HG03354 (cell line): ENCODE results near the gene PRICKLE1.

Source experiments
- ATAC-seq: cut with Tn5 transposase; IDR thresholded peaks from one replicate; pipeline ENCODE4 v1.9.1; 2021; ENCODE audit warnings: mild to moderate bottlenecking; ENCODE audit not compliant: unreplicated experiment, poor library complexity, severe bottlenecking

The PRICKLE1 gene

GRCh38 chr12:42589465-42590329 lies at the start of gene PRICKLE1:
PRICKLE1 (minus strand) TSS chr12:42589746; CDS start chr12:42472516, 117,230 bp downstream.
- ATAC-seq = peak; percentile 80

- ATAC-seq = no peak
These were observed 49.2 kb upstream of the PRICKLE1 start for GRCh38 chr12:42638697-42639096.

GRCh38 chr12:42638011-42638410 lies 48.5 kb upstream of the PRICKLE1 start:
- ATAC-seq = no peak

GRCh38 chr12:42636993-42637392 lies 47.4 kb upstream of the PRICKLE1 start:
- ATAC-seq = no peak

- ATAC-seq = no peak
These were observed 44.0 kb upstream of the PRICKLE1 start for GRCh38 chr12:42633594-42633993.

GRCh38 chr12:42631513-42631912 lies 42.0 kb upstream of the PRICKLE1 start:
- ATAC-seq = no peak

- no peak for ATAC-seq
These were observed 40.8 kb upstream of the PRICKLE1 start for GRCh38 chr12:42630314-42630713.

- no peak for ATAC-seq
These were observed 37.6 kb upstream of the PRICKLE1 start for GRCh38 chr12:42627151-42627550.

- no peak for ATAC-seq
These were observed 36.1 kb upstream of the PRICKLE1 start for GRCh38 chr12:42625611-42626010.

- no peak for ATAC-seq
These were observed 28.1 kb upstream of the PRICKLE1 start for GRCh38 chr12:42617622-42618021.

- ATAC-seq = no peak
These were observed 25.5 kb upstream of the PRICKLE1 start for GRCh38 chr12:42615006-42615405.

GRCh38 chr12:42612231-42612613 lies 22.7 kb upstream of the PRICKLE1 start:
- ATAC-seq = no peak

- ATAC-seq = no peak
These were observed 22.2 kb upstream of the PRICKLE1 start for GRCh38 chr12:42611571-42612230.

GRCh38 chr12:42609605-42610004 lies 20.1 kb upstream of the PRICKLE1 start:
- no peak for ATAC-seq

GRCh38 chr12:42608196-42608825 lies 18.8 kb upstream of the PRICKLE1 start:
- no peak for ATAC-seq

GRCh38 chr12:42607584-42608058 lies 18.1 kb upstream of the PRICKLE1 start:
- ATAC-seq = no peak

- no peak for ATAC-seq
These were observed 16.9 kb upstream of the PRICKLE1 start for GRCh38 chr12:42606471-42606870.

- no peak for ATAC-seq
These were observed 16.1 kb upstream of the PRICKLE1 start for GRCh38 chr12:42605685-42606084.

GRCh38 chr12:42603246-42603990 lies 13.9 kb upstream of the PRICKLE1 start:
- no peak for ATAC-seq

GRCh38 chr12:42593874-42594273 lies 4.3 kb upstream of the PRICKLE1 start:
- ATAC-seq = no peak
